Measurements from ENCODE around the gene BTNL9.
A peak's percentile ranks its signal among the peaks of the same experiment; 100 is the strongest.
"Not testable (repeated sequence)": the region's sequence is repeated elsewhere in the genome, so short reads cannot be mapped to it uniquely, and the experiment has no call there.

The BTNL9 gene

GRCh38 chr5:181098762-181099601 is 58.9 kb downstream of the BTNL9 start:
- TF ChIP-seq CTCF (IDR thresholded peaks at IDR 0.05; ENCODE audit: extremely low read depth, missing control alignments) = no peak
- DNase-seq (ENCODE audit: low spot score) = peak; percentile 27

GRCh38 chr5:181099602-181100086 is 59.6 kb downstream of the BTNL9 start:
- TF ChIP-seq CTCF (IDR thresholded peaks at IDR 0.05; ENCODE audit: extremely low read depth, missing control alignments) = no peak
- DNase-seq (ENCODE audit: low spot score) = no peak

GRCh38 chr5:181100121-181100875 is 60.2 kb downstream of the BTNL9 start:
- DNase-seq (ENCODE audit: low spot score) = peak; percentile 20

GRCh38 chr5:181101030-181101641 is 61.1 kb downstream of the BTNL9 start:
- not testable (repeated sequence) for DNase-seq (ENCODE audit: low spot score)

More at GRCh38 chr5:181100121-181100875, 60.2 kb downstream of the BTNL9 start:
- TF ChIP-seq CTCF (IDR thresholded peaks at IDR 0.05; ENCODE audit: extremely low read depth, missing control alignments) = no peak

- DNase-seq (ENCODE audit: low spot score) = not testable (repeated sequence)
Measured at GRCh38 chr5:181101930-181102674, 62.0 kb downstream of the BTNL9 start.

GRCh38 chr5:181104259-181104568 is 64.1 kb downstream of the BTNL9 start:
- DNase-seq (ENCODE audit: low spot score) = not testable (repeated sequence)

- not testable (repeated sequence) for DNase-seq (ENCODE audit: low spot score)
Measured at GRCh38 chr5:181104606-181105390, 64.7 kb downstream of the BTNL9 start.

- DNase-seq (ENCODE audit: low spot score) = no peak
- no peak for TF ChIP-seq CTCF (IDR thresholded peaks at IDR 0.05; ENCODE audit: extremely low read depth, missing control alignments)
Measured at GRCh38 chr5:181105391-181106025, 65.4 kb downstream of the BTNL9 start.

Data from GM20000 (cell line).